GM10847 (cell line): Measurements from ENCODE around the gene ADAM15.

Source experiments
- POLR2A ChIP-seq: IDR thresholded peaks from 2 replicates; pipeline ENCODE4 v1.6.1; 2011; ENCODE audit not compliant: insufficient read length; ENCODE audit errors: extremely low read depth

The ADAM15 gene

DNA sequence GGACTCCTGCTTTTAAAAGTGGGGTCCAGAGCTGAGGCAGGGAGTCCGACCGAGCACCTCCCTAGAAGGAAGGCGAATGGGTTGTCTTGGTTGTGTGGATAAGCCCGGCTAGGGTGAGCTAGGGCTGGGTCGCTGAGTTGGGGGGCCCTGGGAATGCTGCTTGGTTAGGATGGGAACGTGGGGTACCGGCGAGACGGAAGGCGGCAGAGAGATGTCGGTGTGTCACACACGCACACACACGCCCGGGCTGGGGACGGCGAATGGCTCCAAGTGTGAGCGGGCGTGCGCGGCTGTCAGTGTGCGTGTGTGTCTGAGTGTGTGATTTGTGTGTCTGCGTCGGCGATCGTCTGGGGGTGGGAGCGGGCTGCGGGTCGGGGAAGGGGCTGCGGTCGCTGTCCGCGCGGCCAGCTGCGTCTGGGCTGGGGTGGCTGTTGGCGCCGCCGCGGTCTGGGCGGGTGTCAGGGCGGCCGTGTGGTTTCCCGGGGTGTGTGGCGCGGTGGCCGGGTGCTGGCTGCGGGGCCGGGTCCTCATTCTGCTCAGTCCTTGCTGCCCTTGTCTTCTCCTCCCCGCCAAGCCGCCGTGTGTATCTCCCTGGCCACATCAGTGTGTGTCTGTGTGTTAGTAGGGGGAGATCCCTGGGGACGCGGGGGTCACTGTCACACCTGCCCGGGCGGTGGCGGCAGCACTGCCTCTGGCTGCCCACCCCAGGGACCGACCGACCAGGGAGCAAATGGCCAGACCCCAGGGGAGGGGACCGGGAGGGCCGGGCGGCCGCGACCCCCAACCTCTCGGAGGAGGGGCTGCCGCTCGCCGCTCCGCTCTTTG is 28.6 kb downstream of the ADAM15 start:
- no peak for TF ChIP-seq POLR2A

DNA sequence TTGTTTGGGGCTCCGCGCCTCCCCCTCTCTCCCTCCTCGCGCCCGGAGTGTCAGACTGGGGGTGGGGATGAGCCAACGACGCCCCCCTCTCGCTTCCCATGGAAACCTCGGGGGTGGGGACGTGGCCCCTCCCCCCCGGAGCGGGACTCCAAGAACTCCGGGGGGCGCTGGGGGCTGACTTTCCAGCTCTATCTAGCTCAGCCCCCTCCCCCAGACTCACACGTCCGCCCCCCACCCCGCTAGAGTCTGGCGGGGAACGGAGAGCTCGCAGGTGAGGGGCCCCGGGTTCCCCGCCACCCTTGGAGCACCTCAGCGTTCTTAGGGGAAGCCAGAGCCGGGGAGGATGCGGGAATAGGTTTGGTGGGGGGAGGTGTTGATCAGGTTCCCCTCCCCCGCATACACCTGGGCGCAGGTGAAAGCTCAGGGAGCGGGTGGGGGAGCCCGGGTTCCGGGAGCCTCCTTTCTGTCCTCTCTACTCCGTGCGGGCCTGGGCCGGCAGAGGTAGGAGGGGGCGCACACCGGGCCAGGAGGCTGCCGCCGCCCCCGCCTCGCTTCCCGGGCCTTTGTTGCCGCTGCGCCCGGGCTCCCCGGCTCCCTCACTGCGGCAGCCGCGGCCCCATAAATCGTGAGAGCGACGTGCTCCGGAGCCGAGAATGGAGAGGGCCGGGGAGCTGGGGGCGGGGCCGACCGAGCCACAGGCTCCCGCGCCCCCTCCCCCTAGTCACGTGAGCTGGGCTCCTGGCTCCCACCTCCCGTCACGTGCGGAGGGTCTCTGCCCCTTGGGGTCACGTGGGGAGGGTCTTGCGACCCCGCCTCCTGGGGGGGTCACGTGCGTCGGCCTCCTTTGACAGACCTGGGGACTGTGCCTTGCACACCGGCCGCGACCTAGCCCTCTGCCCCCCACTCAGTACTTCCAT is 29.5 kb downstream of the ADAM15 start:
- no peak for TF ChIP-seq POLR2A

DNA sequence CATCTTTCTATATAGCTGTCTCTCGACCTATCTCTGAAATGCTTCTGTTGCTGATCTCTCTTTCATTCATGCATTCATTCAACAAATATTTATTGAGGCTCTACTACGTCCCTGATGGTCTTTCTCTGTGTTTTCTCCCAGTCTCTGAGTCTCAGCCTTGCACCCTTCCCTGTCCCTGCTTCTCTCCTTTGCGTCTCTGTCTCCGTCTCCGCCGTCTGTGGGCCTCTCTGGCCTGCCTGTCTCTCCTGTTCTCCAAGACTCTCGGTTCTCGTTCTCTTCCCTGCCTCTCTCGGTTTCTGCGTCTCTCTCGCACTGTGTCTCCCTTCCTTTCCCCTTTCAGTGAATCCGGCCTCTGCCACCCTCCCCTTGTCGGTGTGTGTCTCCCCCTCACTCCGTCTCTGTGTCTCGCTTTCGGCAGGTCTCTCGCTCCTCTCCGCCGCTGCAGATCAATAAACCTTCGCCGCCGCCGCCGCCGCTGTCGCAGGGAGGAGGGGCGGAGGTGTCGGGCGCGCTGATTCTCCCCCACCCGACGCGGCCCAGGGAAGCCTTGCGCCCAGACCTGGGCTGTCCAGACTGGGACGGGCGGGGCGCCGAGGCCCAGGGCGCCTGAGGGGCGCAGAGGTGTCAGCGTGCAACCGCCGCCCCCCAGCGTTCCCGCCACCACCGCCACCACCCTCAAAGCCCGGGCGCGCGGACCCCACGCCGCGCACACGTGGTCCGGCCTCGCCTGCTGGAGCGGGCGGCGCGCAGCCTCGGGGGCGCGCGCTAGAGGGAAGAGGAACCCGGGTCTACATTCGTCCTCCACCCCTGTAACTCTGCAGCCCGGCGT is 30.6 kb downstream of the ADAM15 start:
- TF ChIP-seq POLR2A, result no peak

DNA sequence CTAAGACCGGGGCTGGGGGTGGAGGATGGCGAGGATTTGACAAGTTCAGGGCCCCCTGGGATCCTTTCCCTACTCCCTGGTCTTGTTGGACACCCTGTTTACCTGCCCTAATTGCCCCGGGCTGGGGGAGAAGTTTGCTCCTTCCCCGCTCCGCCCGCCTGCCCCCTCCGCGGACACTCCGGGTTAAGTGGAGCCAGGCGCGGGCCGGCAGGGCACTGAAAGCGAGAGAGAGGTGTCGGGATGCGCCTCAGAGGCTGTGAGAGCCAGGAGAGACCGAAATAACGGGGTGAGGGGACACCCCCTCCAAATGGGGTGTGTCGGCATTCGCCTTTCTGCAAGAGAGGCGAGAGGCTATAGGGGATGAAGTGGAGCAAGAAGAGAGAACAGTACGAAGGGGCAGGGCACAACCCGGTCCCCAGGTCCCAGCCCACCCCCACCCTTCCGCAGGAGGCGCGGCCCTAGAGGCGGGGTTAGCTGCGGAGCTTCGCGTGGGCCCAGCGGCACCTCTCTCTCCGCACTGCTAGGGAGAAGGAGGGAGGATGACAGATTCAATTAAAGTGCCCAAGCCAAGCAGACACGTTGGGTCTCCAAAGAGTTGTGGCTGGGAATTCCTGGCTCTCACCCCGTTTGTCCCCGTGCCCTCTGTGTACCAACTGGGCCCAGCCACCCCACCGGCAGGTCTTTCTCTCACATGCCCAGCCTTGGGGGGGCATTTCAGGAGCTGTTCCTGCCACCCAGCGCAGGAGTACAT is 31.4 kb downstream of the ADAM15 start:
- no peak for TF ChIP-seq POLR2A

DNA sequence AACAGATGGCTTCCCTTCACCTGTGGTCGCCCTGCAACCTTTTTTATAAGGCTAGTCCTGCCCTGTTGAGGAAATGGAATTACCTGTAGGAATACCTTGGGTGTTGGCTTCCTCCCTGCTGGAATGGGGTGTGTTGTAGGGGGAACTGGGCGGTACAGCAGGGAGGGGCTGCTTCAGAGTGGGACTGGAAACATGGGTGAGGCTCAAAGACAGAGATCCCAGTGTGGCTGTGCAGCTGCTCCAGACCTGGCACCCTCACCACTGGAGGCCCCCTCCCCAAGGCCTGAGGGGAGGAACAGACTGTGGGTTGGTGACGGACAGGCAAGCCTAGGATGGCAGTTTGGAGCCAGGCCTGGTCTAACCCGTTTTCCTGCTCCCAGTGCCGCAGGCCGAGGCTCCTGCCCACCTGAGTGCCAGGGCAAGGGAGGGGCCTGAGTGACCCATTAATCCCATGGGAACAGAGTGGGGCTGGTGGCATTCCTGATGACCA is 32.0 kb downstream of the ADAM15 start:
- no peak for TF ChIP-seq POLR2A

DNA sequence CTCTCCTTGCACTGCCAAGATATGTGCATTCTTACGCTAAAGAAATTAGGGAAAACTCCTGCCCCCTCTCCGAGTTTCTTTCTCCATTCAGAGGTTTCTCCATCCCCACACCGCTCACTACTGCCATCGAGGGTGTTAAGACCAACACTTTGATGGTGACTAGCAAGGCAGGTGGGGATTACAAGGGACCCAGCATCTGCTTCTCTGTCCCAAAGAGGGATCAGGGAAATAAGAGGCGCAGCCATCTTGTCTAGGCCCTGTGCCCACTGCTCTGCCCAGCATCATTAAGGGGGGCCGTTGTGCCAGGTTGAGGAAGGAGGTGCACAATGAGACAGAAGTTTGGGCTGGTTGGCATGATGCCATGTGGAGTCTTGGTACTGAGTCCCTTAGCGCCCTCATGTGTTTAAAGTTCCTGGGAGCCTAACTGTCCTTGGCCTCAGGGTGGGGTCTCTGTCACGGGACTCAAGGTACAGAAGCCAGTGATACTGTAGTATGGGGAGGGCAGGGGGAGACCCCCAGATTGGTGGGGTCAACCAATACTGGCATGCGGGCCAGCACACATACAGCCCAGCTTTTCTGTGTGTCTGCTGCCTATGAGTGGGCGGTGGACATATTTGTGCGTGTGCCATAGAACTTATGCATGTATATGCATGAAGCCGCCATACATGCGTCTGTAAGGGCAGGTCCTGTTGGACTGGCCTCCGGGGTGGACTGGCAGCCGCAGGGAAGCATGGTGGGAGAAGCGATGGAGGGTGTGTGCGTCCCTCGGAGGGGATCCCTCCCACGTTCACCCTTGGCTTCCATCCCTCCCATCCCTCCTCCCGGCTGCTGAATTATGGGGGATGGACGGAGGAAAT is 33.0 kb downstream of the ADAM15 start:
- TF ChIP-seq POLR2A, result no peak

DNA sequence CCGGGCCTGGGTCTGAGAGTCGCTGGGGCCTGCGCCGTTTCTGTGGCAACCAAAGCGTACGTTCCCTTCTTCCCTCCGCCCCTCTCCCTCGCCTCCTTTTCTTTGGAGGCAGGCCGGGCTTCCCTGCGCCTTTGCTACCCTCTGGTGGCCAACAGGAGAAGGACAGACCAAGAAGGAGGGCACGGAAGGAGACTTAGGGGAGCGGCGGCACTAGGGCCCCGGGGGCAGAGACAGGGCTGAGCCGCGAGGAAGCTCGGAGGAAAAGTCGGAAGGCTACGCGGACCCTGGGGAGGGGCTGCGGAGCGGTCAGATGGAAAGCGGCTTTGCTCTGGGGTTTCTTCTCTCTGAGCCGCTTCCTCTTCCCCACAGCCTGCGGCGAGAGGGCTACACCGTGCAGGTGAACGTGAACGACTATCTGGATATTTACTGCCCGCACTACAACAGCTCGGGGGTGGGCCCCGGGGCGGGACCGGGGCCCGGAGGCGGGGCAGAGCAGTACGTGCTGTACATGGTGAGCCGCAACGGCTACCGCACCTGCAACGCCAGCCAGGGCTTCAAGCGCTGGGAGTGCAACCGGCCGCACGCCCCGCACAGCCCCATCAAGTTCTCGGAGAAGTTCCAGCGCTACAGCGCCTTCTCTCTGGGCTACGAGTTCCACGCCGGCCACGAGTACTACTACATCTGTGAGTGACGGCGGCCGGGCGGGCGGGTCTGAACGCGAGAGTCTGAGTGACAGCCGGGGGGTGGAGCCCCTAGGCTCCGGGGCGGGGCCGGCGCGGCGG is 33.8 kb downstream of the ADAM15 start:
- peak; percentile 12 for TF ChIP-seq POLR2A

DNA sequence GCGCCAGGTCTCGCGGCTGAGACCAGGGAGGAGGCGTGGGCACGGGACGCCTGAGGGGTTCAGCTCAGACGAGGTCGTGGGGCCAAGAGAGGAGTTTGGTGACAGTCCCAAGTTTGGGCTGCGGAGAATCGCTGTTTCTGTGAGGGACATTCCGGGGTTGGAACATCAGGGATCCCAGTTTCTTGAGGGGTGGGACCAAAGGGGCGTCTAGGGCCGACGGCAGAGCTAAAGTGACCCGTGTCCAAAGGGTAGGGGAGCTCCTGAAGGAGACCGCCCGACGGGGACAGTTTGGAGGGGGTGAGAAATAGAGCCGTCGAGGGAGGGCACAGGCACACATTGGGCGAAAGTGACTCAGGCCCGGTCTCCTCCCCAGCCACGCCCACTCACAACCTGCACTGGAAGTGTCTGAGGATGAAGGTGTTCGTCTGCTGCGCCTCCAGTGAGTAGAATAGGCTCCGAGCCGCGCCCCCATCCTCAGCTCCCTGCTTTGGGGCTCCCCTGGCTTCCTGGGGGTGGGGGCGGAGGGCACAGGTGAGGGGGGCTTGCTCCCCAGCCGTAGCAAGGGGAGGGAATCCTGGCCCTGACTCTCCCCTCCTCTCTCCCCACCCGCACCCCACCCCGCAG is 34.5 kb downstream of the ADAM15 start:
- TF ChIP-seq POLR2A, result no peak

DNA sequence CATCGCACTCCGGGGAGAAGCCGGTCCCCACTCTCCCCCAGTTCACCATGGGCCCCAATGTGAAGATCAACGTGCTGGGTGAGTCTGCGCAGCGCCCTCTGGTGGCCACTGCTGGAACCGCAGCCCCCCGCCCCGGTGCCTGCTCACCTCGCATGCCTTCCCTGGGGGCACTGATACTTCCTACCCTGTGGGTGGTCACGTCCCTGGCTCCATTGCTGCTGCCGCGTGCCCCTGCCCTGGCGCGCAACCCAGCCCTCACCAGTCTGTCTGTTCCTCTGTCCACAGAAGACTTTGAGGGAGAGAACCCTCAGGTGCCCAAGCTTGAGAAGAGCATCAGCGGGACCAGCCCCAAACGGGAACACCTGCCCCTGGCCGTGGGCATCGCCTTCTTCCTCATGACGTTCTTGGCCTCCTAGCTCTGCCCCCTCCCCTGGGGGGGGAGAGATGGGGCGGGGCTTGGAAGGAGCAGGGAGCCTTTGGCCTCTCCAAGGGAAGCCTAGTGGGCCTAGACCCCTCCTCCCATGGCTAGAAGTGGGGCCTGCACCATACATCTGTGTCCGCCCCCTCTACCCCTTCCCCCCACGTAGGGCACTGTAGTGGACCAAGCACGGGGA is 35.1 kb downstream of the ADAM15 start:
- no peak for TF ChIP-seq POLR2A

DNA sequence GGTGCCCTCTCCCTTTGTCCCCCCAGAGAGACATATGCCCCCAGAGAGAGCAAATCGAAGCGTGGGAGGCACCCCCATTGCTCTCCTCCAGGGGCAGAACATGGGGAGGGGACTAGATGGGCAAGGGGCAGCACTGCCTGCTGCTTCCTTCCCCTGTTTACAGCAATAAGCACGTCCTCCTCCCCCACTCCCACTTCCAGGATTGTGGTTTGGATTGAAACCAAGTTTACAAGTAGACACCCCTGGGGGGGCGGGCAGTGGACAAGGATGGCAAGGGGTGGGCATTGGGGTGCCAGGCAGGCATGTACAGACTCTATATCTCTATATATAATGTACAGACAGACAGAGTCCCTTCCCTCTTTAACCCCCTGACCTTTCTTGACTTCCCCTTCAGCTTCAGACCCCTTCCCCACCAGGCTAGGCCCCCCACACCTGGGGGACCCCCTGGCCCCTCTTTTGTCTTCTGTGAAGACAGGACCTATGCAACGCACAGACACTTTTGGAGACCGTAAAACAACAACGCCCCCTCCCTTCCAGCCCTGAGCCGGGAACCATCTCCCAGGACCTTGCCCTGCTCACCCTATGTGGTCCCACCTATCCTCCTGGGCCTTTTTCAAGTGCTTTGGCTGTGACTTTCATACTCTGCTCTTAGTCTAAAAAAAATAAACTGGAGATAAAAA is 35.9 kb downstream of the ADAM15 start:
- no peak for TF ChIP-seq POLR2A
